Astrocyte (in vitro differentiated cells and primary cell): ENCODE data around the gene SP7. TPM values are rescaled to one million over a fixed set of nuclear protein-coding genes. Genes with fewer than 3 reads are reported as not detected.
A peak's percentile ranks its signal among the peaks of the same experiment; 100 is the strongest.
"Not testable (repeated sequence)": the region's sequence is repeated elsewhere in the genome, so short reads cannot be mapped to it uniquely, and the experiment has no call there.

ENCODE experiments used
- DNase-seq: peaks from one replicate; pipeline ENCODE4 v3.0.0-alpha.2; 2010; ENCODE audit warnings: low read depth
- FAIRE-seq: peaks from 2 replicates; lab custom pipeline; 2011; peaks lifted over from hg19 to GRCh38; lab: Jason Lieb, UNC
- H2AFZ ChIP-seq: 2 replicates; pipeline ENCODE4 v1.6.0; 2012; ENCODE audit warnings: low read depth, low read length, inconsistent platforms
- H3K27ac ChIP-seq: 2 replicates; pipeline ENCODE4 v1.5.1; 2011; ENCODE audit warnings: low read depth, low read length, inconsistent platforms
- H3K27me3 ChIP-seq: 2 replicates; pipeline ENCODE4 v1.6.0; 2011; ENCODE audit warnings: low read length, inconsistent platforms; ENCODE audit not compliant: insufficient read depth
- H3K36me3 ChIP-seq: 2 replicates; pipeline ENCODE4 v1.5.1; 2011; ENCODE audit warnings: low read length, inconsistent platforms; ENCODE audit not compliant: insufficient read depth
- H3K4me1 ChIP-seq: 2 replicates; pipeline ENCODE4 v1.5.1; 2011; ENCODE audit warnings: low read length, inconsistent platforms; ENCODE audit not compliant: insufficient read depth
- H3K4me2 ChIP-seq: 2 replicates; pipeline ENCODE4 v1.6.0; 2012; ENCODE audit warnings: low read length, inconsistent platforms
- H3K4me3 ChIP-seq: 2 replicates; pipeline ENCODE4 v1.5.1; 2011; ENCODE audit warnings: low read depth, mild to moderate bottlenecking, low read length, inconsistent platforms; ENCODE audit not compliant: insufficient read depth
- H3K79me2 ChIP-seq: 2 replicates; pipeline ENCODE4 v1.6.0; 2012; ENCODE audit warnings: mild to moderate bottlenecking, low read length, inconsistent platforms; ENCODE audit not compliant: insufficient read depth
- H3K9ac ChIP-seq: 2 replicates; pipeline ENCODE4 v1.6.0; 2012; ENCODE audit warnings: mild to moderate bottlenecking, low read length, inconsistent platforms
- H3K9me3 ChIP-seq: 2 replicates; pipeline ENCODE4 v1.5.1; 2012; ENCODE audit warnings: low read depth, mild to moderate bottlenecking, low read length, inconsistent platforms; ENCODE audit not compliant: insufficient read depth
- H4K20me1 ChIP-seq: 2 replicates; pipeline ENCODE4 v1.6.0; 2012; ENCODE audit warnings: low read length, inconsistent platforms; ENCODE audit not compliant: insufficient read depth
- H3K27ac Mint-ChIP-seq: one replicate; pipeline ENCODE4 v1.8.0; 2021; ENCODE audit warnings: mild to moderate bottlenecking, mixed read lengths; ENCODE audit not compliant: unreplicated experiment
- H3K27me3 Mint-ChIP-seq: one replicate; pipeline ENCODE4 v1.8.0; 2021; ENCODE audit warnings: low read depth, mixed read lengths; ENCODE audit not compliant: unreplicated experiment
- H3K36me3 Mint-ChIP-seq: one replicate; pipeline ENCODE4 v1.8.0; 2021; ENCODE audit warnings: low read depth, mixed read lengths; ENCODE audit not compliant: unreplicated experiment
- H3K4me1 Mint-ChIP-seq: one replicate; pipeline ENCODE4 v1.8.0; 2021; ENCODE audit warnings: low read depth, mixed read lengths; ENCODE audit not compliant: unreplicated experiment
- H3K4me3 Mint-ChIP-seq: one replicate; pipeline ENCODE4 v1.8.0; 2021; ENCODE audit warnings: mild to moderate bottlenecking, moderate library complexity, mixed read lengths; ENCODE audit not compliant: unreplicated experiment
- H3K9me3 Mint-ChIP-seq: one replicate; pipeline ENCODE4 v1.8.0; 2021; ENCODE audit warnings: mild to moderate bottlenecking, mixed read lengths; ENCODE audit not compliant: unreplicated experiment
- CTCF ChIP-seq: IDR thresholded peaks from 2 replicates; pipeline ENCODE4 v1.5.1; 2011; ENCODE audit warnings: low read depth, mild to moderate bottlenecking, inconsistent platforms, low read length, moderate library complexity; ENCODE audit not compliant: insufficient read depth
- EZH2 ChIP-seq: IDR thresholded peaks from 2 replicates; pipeline ENCODE4 v1.6.1; 2012; ENCODE audit warnings: mild to moderate bottlenecking, low read length, inconsistent platforms; ENCODE audit not compliant: insufficient read depth
- total RNA-seq: library from RNA; stranded (reverse); gene quantifications from 2 replicates; pipeline ENCODE4 v1.2.1, GENCODE V29; 2021

SP7 gene
- total RNA-seq, 1 donor from 2014 or later = not detected

GRCh38 chr12:53299454-53300180, 36.5 kb downstream of the SP7 start, which contains the start of gene MYG1:
Gene MYG1 (plus strand): TSS chr12:53299695. CDS start chr12:53299738, 43 bp downstream.
- Histone ChIP-seq H3K4me3 (peak within 1 kb of the TSS; percentile 82), H3K9ac (peak within 1 kb of the TSS; percentile 94), H3K27me3 (no peaks in the 10 kb centered on the region), H3K9me3 (no peaks in the 10 kb centered on the region), H3K79me2 (peaks cover 67% of the 10 kb centered on the region), H4K20me1 (peaks cover 13% of the 10 kb centered on the region), H3K27ac (peak within 1 kb of the TSS; percentile 86), H3K36me3 (peaks cover 20% of the 10 kb centered on the region), H2AFZ (peak within 1 kb of the TSS; percentile 72), H3K4me2 (peak within 1 kb of the TSS; percentile 96), H3K4me1 (peaks cover 36% of the 10 kb centered on the region)
- peak within 1 kb of the TSS; percentile 90 for H3K4me3 Mint-ChIP-seq
- TF ChIP-seq EZH2 (no peak), CTCF (no peak)
- H3K4me1 Mint-ChIP-seq = peaks cover 30% of the 10 kb centered on the region
- H3K9me3 Mint-ChIP-seq = no peaks in the 10 kb centered on the region
- H3K27ac Mint-ChIP-seq = peak within 1 kb of the TSS; percentile 86
- H3K27me3 Mint-ChIP-seq = no peaks in the 10 kb centered on the region
- no peak for FAIRE-seq
- peaks cover 15% of the 10 kb centered on the region for H3K36me3 Mint-ChIP-seq
- peak; percentile 77 for DNase-seq

GRCh38 chr12:53299101-53299453, 37.1 kb downstream of the SP7 start:
- H3K9ac ChIP-seq = peak overlapping the region; percentile 94
- peaks cover 13% of the 10 kb centered on the region for H4K20me1 ChIP-seq
- Mint-ChIP-seq H3K36me3 (peaks cover 15% of the 10 kb centered on the region), H3K27ac (peak overlapping the region; percentile 86), H3K9me3 (no peaks in the 10 kb centered on the region), H3K4me3 (peak overlapping the region; percentile 90), H3K27me3 (no peaks in the 10 kb centered on the region), H3K4me1 (peaks cover 30% of the 10 kb centered on the region)
- TF ChIP-seq CTCF (no peak), EZH2 (no peak)
- H3K27ac ChIP-seq = peak overlapping the region; percentile 86
- FAIRE-seq (no peak), DNase-seq (peak; percentile 68)
- peaks cover 67% of the 10 kb centered on the region for H3K79me2 ChIP-seq
- peak overlapping the region; percentile 72 for H2AFZ ChIP-seq
- no peaks in the 10 kb centered on the region for H3K27me3 ChIP-seq
- H3K4me3 ChIP-seq = peak overlapping the region; percentile 82
- peaks cover 20% of the 10 kb centered on the region for H3K36me3 ChIP-seq
- no peaks in the 10 kb centered on the region for H3K9me3 ChIP-seq
- peak overlapping the region; percentile 96 for H3K4me2 ChIP-seq
- peaks cover 36% of the 10 kb centered on the region for H3K4me1 ChIP-seq

- Mint-ChIP-seq H3K9me3 (no peaks in the 10 kb centered on the region), H3K27me3 (no peaks in the 10 kb centered on the region), H3K4me3 (peak overlapping the region; percentile 47), H3K27ac (peak overlapping the region; percentile 3), H3K4me1 (peaks cover 30% of the 10 kb centered on the region), H3K36me3 (peaks cover 15% of the 10 kb centered on the region)
- no peak for TF ChIP-seq EZH2
- no peak for TF ChIP-seq CTCF
- Histone ChIP-seq H3K4me2 (peak overlapping the region; percentile 96), H4K20me1 (peaks cover 9% of the 10 kb centered on the region), H3K9me3 (no peaks in the 10 kb centered on the region), H3K79me2 (peaks cover 62% of the 10 kb centered on the region), H3K4me1 (peaks cover 36% of the 10 kb centered on the region), H3K27me3 (no peaks in the 10 kb centered on the region), H3K27ac (peak overlapping the region; percentile 86), H3K9ac (peak overlapping the region; percentile 94), H3K36me3 (peaks cover 19% of the 10 kb centered on the region), H3K4me3 (no peak overlapping the region), H2AFZ (no peak overlapping the region)
- peak; percentile 76 for DNase-seq
- FAIRE-seq = no peak
These were observed 38.0 kb downstream of the SP7 start for GRCh38 chr12:53298164-53298563.

DNA sequence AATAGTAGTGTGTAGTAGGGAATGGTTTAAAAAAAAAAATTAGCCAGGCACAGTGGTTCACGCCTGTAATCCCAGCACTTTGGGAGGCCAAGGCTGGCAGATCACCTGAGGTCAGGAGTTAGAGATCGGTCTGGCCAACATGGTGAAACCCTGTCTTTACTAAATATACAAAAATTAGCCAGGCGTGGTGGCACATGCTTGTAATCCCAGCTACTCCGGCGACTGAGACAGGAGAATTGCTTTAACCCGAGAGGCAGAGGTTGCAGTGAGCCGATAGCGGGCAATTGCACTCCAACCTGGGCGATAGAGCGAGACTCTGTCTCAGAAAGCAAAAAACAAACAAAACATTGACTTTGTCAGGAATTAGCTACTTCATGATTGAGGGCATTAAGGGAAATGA, 39.0 kb downstream of the SP7 start:
- H3K4me3 Mint-ChIP-seq = peak overlapping the region; percentile 100
- not testable (repeated sequence) for FAIRE-seq, H4K20me1 ChIP-seq, H3K27me3 ChIP-seq, H3K9me3 ChIP-seq, DNase-seq, H3K27ac ChIP-seq, H3K4me3 ChIP-seq, H2AFZ ChIP-seq, H3K27ac Mint-ChIP-seq, H3K9me3 Mint-ChIP-seq, H3K27me3 Mint-ChIP-seq
- Histone ChIP-seq H3K36me3 (peaks cover 12% of the 10 kb centered on the region), H3K9ac (peak overlapping the region; percentile 96), H3K4me1 (peaks cover 36% of the 10 kb centered on the region), H3K79me2 (peaks cover 52% of the 10 kb centered on the region), H3K4me2 (peak overlapping the region; percentile 96)
- peaks cover 26% of the 10 kb centered on the region for H3K4me1 Mint-ChIP-seq
- H3K36me3 Mint-ChIP-seq = peaks cover 14% of the 10 kb centered on the region
